GM21737 (cell line): ENCODE measurements around the gene CADM1.
"Not testable (repeated sequence)": the region's sequence is repeated elsewhere in the genome, so short reads cannot be mapped to it uniquely, and the experiment has no call there.

Experiments used
- ATAC-seq: cut with Tn5 transposase; IDR thresholded peaks from one replicate; pipeline ENCODE4 v1.9.1; 2021; ENCODE audit warnings: mild to moderate bottlenecking, moderate library complexity; ENCODE audit not compliant: unreplicated experiment

The CADM1 gene

GRCh38 chr11:115481528-115481927 is 22.7 kb downstream of the CADM1 start:
- no peak for ATAC-seq

- ATAC-seq = no peak
Observed at GRCh38 chr11:115480611-115481010, 23.6 kb downstream of the CADM1 start.

GRCh38 chr11:115477410-115477809 is 26.8 kb downstream of the CADM1 start:
- no peak for ATAC-seq

- no peak for ATAC-seq
Observed at GRCh38 chr11:115476463-115477286, 27.5 kb downstream of the CADM1 start.

- ATAC-seq = no peak
Observed at GRCh38 chr11:115475564-115475963, 28.7 kb downstream of the CADM1 start.

GRCh38 chr11:115474306-115474705 is 29.9 kb downstream of the CADM1 start:
- ATAC-seq = not testable (repeated sequence)

- no peak for ATAC-seq
Observed at GRCh38 chr11:115473167-115473566, 31.0 kb downstream of the CADM1 start.

- no peak for ATAC-seq
Observed at GRCh38 chr11:115471367-115471766, 32.8 kb downstream of the CADM1 start.

GRCh38 chr11:115470928-115471327 is 33.3 kb downstream of the CADM1 start:
- ATAC-seq = no peak

GRCh38 chr11:115469361-115469760 is 34.9 kb downstream of the CADM1 start:
- no peak for ATAC-seq

GRCh38 chr11:115466122-115466521 is 38.1 kb downstream of the CADM1 start:
- no peak for ATAC-seq

GRCh38 chr11:115464269-115464668 is 39.9 kb downstream of the CADM1 start:
- no peak for ATAC-seq

- ATAC-seq = no peak
Observed at GRCh38 chr11:115463606-115464005, 40.6 kb downstream of the CADM1 start.

GRCh38 chr11:115462757-115463156 is 41.5 kb downstream of the CADM1 start:
- ATAC-seq = no peak

- ATAC-seq = no peak
Observed at GRCh38 chr11:115462004-115462541, 42.1 kb downstream of the CADM1 start.

- no peak for ATAC-seq
Observed at GRCh38 chr11:115460512-115460911, 43.7 kb downstream of the CADM1 start.

- ATAC-seq = no peak
Observed at GRCh38 chr11:115459563-115459962, 44.7 kb downstream of the CADM1 start.

- no peak for ATAC-seq
Observed at GRCh38 chr11:115458877-115459276, 45.3 kb downstream of the CADM1 start.

- ATAC-seq = no peak
Observed at GRCh38 chr11:115456019-115456418, 48.2 kb downstream of the CADM1 start.

GRCh38 chr11:115455613-115456012 is 48.6 kb downstream of the CADM1 start:
- no peak for ATAC-seq

GRCh38 chr11:115454525-115454924 is 49.7 kb downstream of the CADM1 start:
- ATAC-seq = no peak

- ATAC-seq = no peak
Observed at GRCh38 chr11:115453693-115454490, 50.3 kb downstream of the CADM1 start.
